ENCODE measurements around the gene ZNRF3. TPM values are rescaled to one million over a fixed set of nuclear protein-coding genes. Genes with fewer than 3 reads are reported as not detected.

The ZNRF3 gene
- total RNA-seq, 1 experiment from 2014 or later, result 8.1 TPM

DNA sequence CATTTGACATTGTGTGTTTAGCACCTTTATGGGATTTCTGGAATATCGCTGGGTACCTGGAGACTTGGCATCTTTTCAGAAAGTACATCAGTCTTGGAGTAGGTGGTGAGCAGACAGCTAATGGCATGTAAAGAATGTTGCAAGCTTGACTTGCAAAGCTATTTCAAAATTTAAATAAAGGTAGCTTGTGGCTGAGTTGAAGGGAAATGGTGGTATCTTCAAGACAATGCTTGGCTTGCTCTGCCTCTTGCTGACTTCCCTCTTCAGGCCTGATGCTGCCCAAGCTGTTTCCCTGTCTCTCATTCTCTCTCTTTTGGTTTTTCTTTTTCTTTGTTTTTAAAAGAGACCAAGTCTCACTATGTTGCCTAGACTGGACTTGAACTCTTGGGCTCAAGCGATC lies 13.2 kb downstream of the ZNRF3 start:
- Histone ChIP-seq H3K27me3 (ENCODE audit: low read length) (no peaks in the 10 kb centered on the region), H3K36me3 (ENCODE audit: low read depth, low read length) (no peaks in the 10 kb centered on the region), H3K4me3 (ENCODE audit: low read length) (no peak overlapping the region), H3K9me3 (ENCODE audit: low read length) (no peaks in the 10 kb centered on the region), H3K27ac (ENCODE audit: low read length) (no peak overlapping the region), H4K20me1 (ENCODE audit: low read length) (no peaks in the 10 kb centered on the region; the same call in 1 of the 2 replicates), H3F3A (ENCODE audit: low read length, unreplicated experiment) (no peaks in the 10 kb centered on the region), H3K9me2 (replicated peaks; ENCODE audit: low read length) (no peaks in the 10 kb centered on the region), H3K4me1 (ENCODE audit: insufficient read depth, low read length) (peaks cover 6% of the 10 kb centered on the region; the same call in 1 of the 2 replicates), H2AFZ (ENCODE audit: low read length) (no peak overlapping the region), H3K79me2 (ENCODE audit: low read length) (peaks cover 58% of the 10 kb centered on the region), H3K4me2 (ENCODE audit: low read length) (no peak overlapping the region), H3K9ac (ENCODE audit: low read length) (no peak overlapping the region)
- intact Hi-C loops (cut with micrococcal nuclease), result no loop called here
- no TSS peak for BruUV-seq (replicated peaks)
- TF ChIP-seq CTCF (conservative IDR thresholded peaks at IDR 0.05; ENCODE audit: low read depth, low read length) (no peak), EZH2 (IDR thresholded peaks at IDR 0.05; ENCODE audit: low read length, unreplicated experiment) (no peak), EZH2phosphoT487 (IDR thresholded peaks at IDR 0.05; ENCODE audit: borderline replicate concordance, low read length) (no peak)
- ATAC-seq (no peak), DNase-seq (peak; percentile 7)
- ChIA-PET POLR2A (ENCODE audit: unreplicated experiment) (no interaction called here), CTCF (no interaction called here)

- Histone ChIP-seq H3K4me2 (ENCODE audit: low read length) (no peak overlapping the region), H3K4me1 (ENCODE audit: insufficient read depth, low read length) (peaks cover 6% of the 10 kb centered on the region; the same call in 1 of the 2 replicates)
- no TSS peak for BruUV-seq (replicated peaks)
Measured at GRCh38 chr22:28898233-28898629, 14.9 kb downstream of the ZNRF3 start.

More at GRCh38 chr22:28898233-28898629, 14.9 kb downstream of the ZNRF3 start:
- CTCF ChIA-PET, result no interaction called here
- no peak overlapping the region for H3K9ac ChIP-seq (ENCODE audit: low read length)
- no peaks in the 10 kb centered on the region for H3K27me3 ChIP-seq (ENCODE audit: low read length)
- H3K9me2 ChIP-seq (replicated peaks; ENCODE audit: low read length), result no peaks in the 10 kb centered on the region
- H2AFZ ChIP-seq (ENCODE audit: low read length), result no peak overlapping the region
- H3K4me3 ChIP-seq (ENCODE audit: low read length), result no peak overlapping the region
- no peaks in the 10 kb centered on the region for H3K9me3 ChIP-seq (ENCODE audit: low read length)
- TF ChIP-seq CTCF (conservative IDR thresholded peaks at IDR 0.05; ENCODE audit: low read depth, low read length) (no peak), EZH2phosphoT487 (IDR thresholded peaks at IDR 0.05; ENCODE audit: borderline replicate concordance, low read length) (no peak), EZH2 (IDR thresholded peaks at IDR 0.05; ENCODE audit: low read length, unreplicated experiment) (no peak)
- H3F3A ChIP-seq (ENCODE audit: low read length, unreplicated experiment), result no peaks in the 10 kb centered on the region
- POLR2A ChIA-PET (ENCODE audit: unreplicated experiment), result interaction anchor here (0.5 kb wide), 1 partner anchor 15 kb away, joined by 8 read pairs; the partner anchor contains the start of gene ZNRF3
- H3K36me3 ChIP-seq (ENCODE audit: low read depth, low read length), result no peaks in the 10 kb centered on the region
- DNase-seq (no peak), ATAC-seq (no peak)
- intact Hi-C loops (cut with micrococcal nuclease), result no loop called here
- H4K20me1 ChIP-seq (ENCODE audit: low read length), result no peaks in the 10 kb centered on the region; the same call in 1 of the 2 replicates
- H3K79me2 ChIP-seq (ENCODE audit: low read length), result peaks cover 52% of the 10 kb centered on the region
- H3K27ac ChIP-seq (ENCODE audit: low read length), result no peak overlapping the region
